ENCODE results near the gene IDE.

DNA sequence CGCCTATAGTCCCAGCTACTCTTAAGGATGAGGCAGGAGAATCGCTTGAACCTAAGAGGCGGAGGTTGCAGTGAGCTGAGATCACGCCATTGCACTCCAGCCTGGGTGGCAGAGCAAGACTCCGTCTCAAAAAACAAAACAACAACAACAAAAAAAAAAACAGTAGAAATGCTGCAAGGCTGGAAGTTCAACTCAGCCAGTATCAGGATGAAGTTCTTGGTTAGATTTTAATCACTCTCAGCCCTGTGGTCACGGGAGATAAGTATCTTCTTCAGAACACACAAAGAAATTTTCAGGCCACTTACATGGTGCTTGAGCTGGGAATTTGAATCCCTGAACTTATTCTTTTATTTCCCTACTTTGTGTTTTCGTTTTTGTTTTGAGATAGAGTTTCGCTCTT lies 162.5 kb downstream of the IDE start:
- TF ChIP-seq, protein P1, sequence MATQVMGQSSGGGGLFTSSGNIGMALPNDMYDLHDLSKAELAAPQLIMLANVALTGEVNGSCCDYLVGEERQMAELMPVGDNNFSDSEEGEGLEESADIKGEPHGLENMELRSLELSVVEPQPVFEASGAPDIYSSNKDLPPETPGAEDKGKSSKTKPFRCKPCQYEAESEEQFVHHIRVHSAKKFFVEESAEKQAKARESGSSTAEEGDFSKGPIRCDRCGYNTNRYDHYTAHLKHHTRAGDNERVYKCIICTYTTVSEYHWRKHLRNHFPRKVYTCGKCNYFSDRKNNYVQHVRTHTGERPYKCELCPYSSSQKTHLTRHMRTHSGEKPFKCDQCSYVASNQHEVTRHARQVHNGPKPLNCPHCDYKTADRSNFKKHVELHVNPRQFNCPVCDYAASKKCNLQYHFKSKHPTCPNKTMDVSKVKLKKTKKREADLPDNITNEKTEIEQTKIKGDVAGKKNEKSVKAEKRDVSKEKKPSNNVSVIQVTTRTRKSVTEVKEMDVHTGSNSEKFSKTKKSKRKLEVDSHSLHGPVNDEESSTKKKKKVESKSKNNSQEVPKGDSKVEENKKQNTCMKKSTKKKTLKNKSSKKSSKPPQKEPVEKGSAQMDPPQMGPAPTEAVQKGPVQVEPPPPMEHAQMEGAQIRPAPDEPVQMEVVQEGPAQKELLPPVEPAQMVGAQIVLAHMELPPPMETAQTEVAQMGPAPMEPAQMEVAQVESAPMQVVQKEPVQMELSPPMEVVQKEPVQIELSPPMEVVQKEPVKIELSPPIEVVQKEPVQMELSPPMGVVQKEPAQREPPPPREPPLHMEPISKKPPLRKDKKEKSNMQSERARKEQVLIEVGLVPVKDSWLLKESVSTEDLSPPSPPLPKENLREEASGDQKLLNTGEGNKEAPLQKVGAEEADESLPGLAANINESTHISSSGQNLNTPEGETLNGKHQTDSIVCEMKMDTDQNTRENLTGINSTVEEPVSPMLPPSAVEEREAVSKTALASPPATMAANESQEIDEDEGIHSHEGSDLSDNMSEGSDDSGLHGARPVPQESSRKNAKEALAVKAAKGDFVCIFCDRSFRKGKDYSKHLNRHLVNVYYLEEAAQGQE (IDR thresholded peaks at IDR 0.05; ENCODE audit: low read depth), result no peak
- no peak for TF ChIP-seq EP300 (IDR thresholded peaks at IDR 0.05; ENCODE audit: borderline replicate concordance)
- no peak for TF ChIP-seq CREB1 (IDR thresholded peaks at IDR 0.05; ENCODE audit: low read depth)

Data from Ishikawa (cell line).